GM12873 (cell line): ENCODE measurements around the gene C9orf50.

Source experiments
- CTCF ChIP-seq: IDR thresholded peaks from 2 replicates; pipeline ENCODE4 v1.5.1; 2012; ENCODE audit warnings: low read depth, mild to moderate bottlenecking, moderate library complexity, low read length, control low read depth; ENCODE audit not compliant: insufficient read depth; ENCODE audit errors: missing control alignments

C9orf50 gene

DNA sequence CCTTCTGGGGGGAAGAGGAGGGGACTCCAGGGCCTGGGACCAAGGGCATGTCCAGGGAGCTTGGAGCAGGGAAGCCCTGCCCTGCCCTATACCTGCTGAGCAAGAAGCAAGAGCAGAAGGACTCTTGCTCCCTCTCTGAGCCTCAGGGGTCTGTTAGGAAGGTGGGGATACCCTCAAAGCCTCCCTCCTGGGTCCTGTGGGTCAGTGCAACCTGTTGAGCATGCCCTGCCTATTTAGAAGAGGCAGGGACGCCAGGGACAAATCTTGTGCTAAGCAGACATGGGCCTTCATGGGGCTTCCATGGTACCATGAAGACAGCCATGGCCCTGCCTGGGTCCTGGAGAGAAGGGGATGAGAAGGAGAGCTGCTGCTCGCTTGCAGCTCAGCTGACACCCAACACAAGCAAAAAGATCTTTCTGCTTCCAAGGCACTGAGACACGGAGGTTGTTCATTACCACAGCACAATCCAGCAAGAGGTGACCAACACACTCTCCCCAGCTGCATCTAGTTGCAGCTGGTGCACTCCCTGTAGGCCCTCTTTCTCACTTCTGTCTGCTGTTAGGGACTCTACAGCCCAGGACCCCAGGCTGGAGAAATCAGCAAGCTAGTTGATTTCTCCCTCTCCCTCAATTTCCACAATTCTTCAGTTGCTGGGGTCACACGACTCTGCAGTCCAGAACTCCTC lies 39.3 kb downstream of the C9orf50 start:
- no peak for TF ChIP-seq CTCF

DNA sequence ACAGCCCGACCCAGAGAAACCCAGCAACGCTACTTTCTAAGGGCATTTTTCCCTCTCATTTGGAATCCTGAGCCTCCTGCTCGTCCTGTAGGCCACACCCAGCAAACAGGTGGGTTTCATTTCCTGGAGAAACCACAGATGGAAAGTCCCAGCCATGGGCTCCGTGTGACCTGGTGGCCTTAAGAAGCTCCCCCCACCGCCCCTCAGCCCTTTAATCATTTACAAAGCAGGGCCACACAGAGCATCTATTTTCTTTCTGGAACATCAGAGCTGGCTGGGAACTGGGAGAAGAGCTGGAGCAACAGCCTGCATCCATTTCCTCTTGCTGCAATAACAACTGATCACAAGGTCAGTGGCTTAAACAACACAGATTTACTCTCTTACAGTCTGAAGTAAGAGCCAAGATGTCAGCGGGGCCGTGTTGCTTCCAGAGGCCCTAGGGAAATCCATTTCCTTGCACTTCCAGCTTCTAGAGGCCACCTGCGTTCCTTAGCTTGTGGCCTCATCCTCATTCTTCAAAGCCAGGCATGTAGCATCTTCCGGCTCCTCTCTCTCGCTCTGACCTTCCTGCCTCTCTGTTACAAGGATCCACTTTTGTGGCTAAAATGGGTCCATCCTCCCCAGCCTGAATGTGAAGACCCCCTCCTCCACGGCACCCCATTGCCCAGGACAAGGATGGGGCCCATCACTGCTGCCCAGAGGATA lies 40.5 kb downstream of the C9orf50 start:
- TF ChIP-seq CTCF = no peak

DNA sequence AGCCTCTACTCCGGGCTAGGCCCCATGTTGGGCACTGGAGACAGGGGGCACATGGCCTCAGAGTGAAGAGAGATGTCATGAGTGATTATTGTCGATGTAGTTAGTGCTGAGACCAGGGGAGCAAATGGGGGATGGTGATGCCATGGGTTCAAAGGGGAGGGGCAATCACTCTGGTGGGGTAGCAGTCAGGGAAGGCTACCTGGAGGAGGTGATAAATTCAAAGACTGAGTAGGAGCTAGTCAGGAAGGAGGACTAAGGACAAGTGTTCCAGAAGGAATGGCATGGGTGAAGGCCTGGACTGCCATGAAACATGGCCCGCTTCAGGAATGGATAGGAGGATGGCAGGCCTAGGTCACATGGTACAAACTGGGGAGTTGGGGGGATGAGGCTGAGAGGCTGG lies 41.6 kb downstream of the C9orf50 start:
- TF ChIP-seq CTCF = no peak

GRCh38 chr9:129576546-129577543 lies 44.1 kb downstream of the C9orf50 start:
- TF ChIP-seq CTCF = no peak

DNA sequence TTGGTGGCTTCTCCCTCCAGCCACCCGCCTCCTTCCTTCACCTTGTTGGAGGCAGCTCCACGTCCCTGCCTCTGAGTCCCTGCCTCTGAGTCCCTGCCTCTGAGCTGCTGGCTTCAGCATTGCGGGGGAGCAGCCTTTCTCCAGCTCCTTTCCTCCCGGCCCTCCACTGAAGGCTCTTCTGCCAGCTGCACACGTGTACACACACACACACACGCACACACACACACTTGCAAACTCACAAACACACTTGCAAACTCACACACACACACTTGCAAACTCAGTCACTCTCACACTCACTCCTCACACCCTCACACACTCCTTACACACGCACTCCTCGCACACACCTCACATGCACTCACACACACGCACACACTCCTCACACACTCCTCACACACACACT lies 45.1 kb downstream of the C9orf50 start:
- no peak for TF ChIP-seq CTCF

- no peak for TF ChIP-seq CTCF
Observed at GRCh38 chr9:129574911-129575585, 45.9 kb downstream of the C9orf50 start.
